A673 (cell line): Measurements from ENCODE around the gene CMIP. TPM values are rescaled to one million over a fixed set of nuclear protein-coding genes. Genes with fewer than 3 reads are reported as not detected.

Experiments used
- BruUV-seq: library from RNA; stranded (reverse); fragments of 400-500 nt; replicated peaks from 2 replicates; lab custom pipeline; 2021; lab: Mats Ljungman, UMichigan
- CTCF ChIA-PET: fragments of 300-600 bp; sonication (Branson Sonifier 250); formaldehyde crosslinking; loops from one replicate; lab custom pipeline; 2022; ENCODE audit warnings: antibody characterized with exemption; lab: Charles Lee
- POLR2A ChIA-PET: fragments of 300-600 bp; sonication (Branson Sonifier 250); formaldehyde crosslinking; loops from one replicate; lab custom pipeline; 2022; ENCODE audit warnings: antibody characterized with exemption; ENCODE audit not compliant: low non-redundant PET; lab: Charles Lee
- DNase-seq: peaks from one replicate; pipeline ENCODE4 v3.0.0-alpha.2; 2015; ENCODE audit warnings: low spot score
- H3K27ac ChIP-seq: fragments of 200-600 bp; sonication (generic); 2 replicates; pipeline ENCODE4 v1.5.1; 2016; ENCODE audit warnings: mixed run types, low read depth, mild to moderate bottlenecking, mixed read lengths, antibody characterized with exemption, low read length; ENCODE audit not compliant: poor library complexity, severe bottlenecking
- H3K27me3 ChIP-seq: fragments of 200-600 bp; sonication (generic); replicated peaks from 2 replicates; pipeline ENCODE4 v1.6.1; 2017; ENCODE audit warnings: mixed run types, low read depth, mild to moderate bottlenecking, mixed read lengths, antibody characterized with exemption, low read length; ENCODE audit not compliant: insufficient read depth, poor library complexity
- H3K36me3 ChIP-seq: fragments of 200-600 bp; sonication (generic); 2 replicates; pipeline ENCODE4 v1.6.1; 2016; ENCODE audit warnings: mixed run types, mild to moderate bottlenecking, mixed read lengths, antibody characterized with exemption, low read length; ENCODE audit not compliant: insufficient read depth, poor library complexity, severe bottlenecking
- H3K4me1 ChIP-seq: fragments of 200-600 bp; sonication (generic); 2 replicates; pipeline ENCODE4 v1.6.1; 2017; ENCODE audit warnings: mixed run types, mild to moderate bottlenecking, mixed read lengths, antibody characterized with exemption, low read length; ENCODE audit not compliant: insufficient read depth, poor library complexity, severe bottlenecking
- H3K4me3 ChIP-seq: fragments of 200-600 bp; sonication (generic); 2 replicates; pipeline ENCODE4 v1.5.1; 2016; ENCODE audit warnings: low read depth, mixed run types, mild to moderate bottlenecking, mixed read lengths, low read length; ENCODE audit not compliant: poor library complexity, severe bottlenecking
- H3K9me3 ChIP-seq: fragments of 200-600 bp; sonication (generic); 2 replicates; pipeline ENCODE4 v1.6.1; 2016; ENCODE audit warnings: mixed run types, low read depth, mild to moderate bottlenecking, mixed read lengths, antibody characterized with exemption, low read length; ENCODE audit not compliant: poor library complexity, severe bottlenecking
- EZH2 ChIP-seq: fragments of 200-600 bp; sonication (generic); IDR thresholded peaks from 2 replicates; pipeline ENCODE4 v1.6.1; 2017; ENCODE audit warnings: borderline replicate concordance, low read depth, mild to moderate bottlenecking, mixed read lengths, antibody characterized with exemption, low read length; ENCODE audit not compliant: poor library complexity, severe bottlenecking
- intact Hi-C: fragments of 100-400 bp; cut with micrococcal nuclease; formaldehyde crosslinking; loops from one replicate; pipeline ENCODE4 v1.10.0; 2022; ENCODE audit not compliant: unreplicated experiment
- total RNA-seq: library from RNA; stranded (reverse); gene quantifications from 2 replicates; pipeline ENCODE4 v1.2.3, GENCODE V29; 2021
- TF ChIP-seq, protein P1 (sequence below): fragments of 300-800, 200-600 bp; sonication (generic); conservative IDR thresholded peaks from 2 replicates; pipeline ENCODE4 v1.5.1; 2017; ENCODE audit warnings: low read depth, mild to moderate bottlenecking, antibody characterized with exemption, low read length, moderate library complexity, mixed read lengths

The CMIP gene
- total RNA-seq, 1 experiment from 2014 or later: 25.5 TPM

DNA sequence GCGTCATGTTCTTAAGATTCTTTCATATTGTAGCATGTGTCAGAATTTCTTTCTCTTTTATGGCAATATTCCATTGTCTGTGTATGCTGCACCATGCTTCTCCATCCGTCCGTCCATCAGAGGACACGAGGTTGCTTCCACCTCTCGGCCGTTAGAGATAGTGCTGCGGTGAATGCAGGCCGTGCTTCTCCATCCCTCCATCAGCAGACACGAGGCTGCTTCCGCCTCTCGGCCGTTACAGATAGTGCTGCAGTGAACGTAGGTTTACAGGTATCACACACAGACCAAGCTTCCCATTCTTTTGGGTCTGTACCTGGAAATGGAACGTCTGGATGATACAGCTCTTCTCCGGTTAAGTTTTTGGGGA lies 113.5 kb downstream of the CMIP start:
- no TSS peak for BruUV-seq
- H3K9me3 ChIP-seq: no peaks in the 10 kb centered on the region
- H3K27me3 ChIP-seq: no peaks in the 10 kb centered on the region
- H3K27ac ChIP-seq: no peak overlapping the region
- DNase-seq: no peak
- no peaks in the 10 kb centered on the region for H3K36me3 ChIP-seq
- ChIA-PET POLR2A (no interaction called here), CTCF (no interaction called here)
- no peaks in the 10 kb centered on the region for H3K4me1 ChIP-seq
- TF ChIP-seq EZH2: no peak
- TF ChIP-seq, protein P1, sequence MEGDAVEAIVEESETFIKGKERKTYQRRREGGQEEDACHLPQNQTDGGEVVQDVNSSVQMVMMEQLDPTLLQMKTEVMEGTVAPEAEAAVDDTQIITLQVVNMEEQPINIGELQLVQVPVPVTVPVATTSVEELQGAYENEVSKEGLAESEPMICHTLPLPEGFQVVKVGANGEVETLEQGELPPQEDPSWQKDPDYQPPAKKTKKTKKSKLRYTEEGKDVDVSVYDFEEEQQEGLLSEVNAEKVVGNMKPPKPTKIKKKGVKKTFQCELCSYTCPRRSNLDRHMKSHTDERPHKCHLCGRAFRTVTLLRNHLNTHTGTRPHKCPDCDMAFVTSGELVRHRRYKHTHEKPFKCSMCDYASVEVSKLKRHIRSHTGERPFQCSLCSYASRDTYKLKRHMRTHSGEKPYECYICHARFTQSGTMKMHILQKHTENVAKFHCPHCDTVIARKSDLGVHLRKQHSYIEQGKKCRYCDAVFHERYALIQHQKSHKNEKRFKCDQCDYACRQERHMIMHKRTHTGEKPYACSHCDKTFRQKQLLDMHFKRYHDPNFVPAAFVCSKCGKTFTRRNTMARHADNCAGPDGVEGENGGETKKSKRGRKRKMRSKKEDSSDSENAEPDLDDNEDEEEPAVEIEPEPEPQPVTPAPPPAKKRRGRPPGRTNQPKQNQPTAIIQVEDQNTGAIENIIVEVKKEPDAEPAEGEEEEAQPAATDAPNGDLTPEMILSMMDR: no peak
- no peak overlapping the region for H3K4me3 ChIP-seq
- intact Hi-C loops: no loop called here

- Histone ChIP-seq H3K9me3 (no peaks in the 10 kb centered on the region), H3K4me1 (no peaks in the 10 kb centered on the region), H3K27me3 (no peaks in the 10 kb centered on the region), H3K36me3 (no peaks in the 10 kb centered on the region), H3K4me3 (no peak overlapping the region), H3K27ac (no peak overlapping the region)
- no peak for TF ChIP-seq EZH2
- TF ChIP-seq, protein P1: no peak
- no TSS peak for BruUV-seq
- CTCF ChIA-PET: no interaction called here
- POLR2A ChIA-PET: no interaction called here
- no peak for DNase-seq
- intact Hi-C loops: no loop called here
Observed at GRCh38 chr16:81558444-81559175, 114.0 kb downstream of the CMIP start.

GRCh38 chr16:81560979-81561657 lies 116.5 kb downstream of the CMIP start:
- H3K27me3 ChIP-seq: no peaks in the 10 kb centered on the region
- no peak overlapping the region for H3K4me3 ChIP-seq
- DNase-seq: no peak
- H3K4me1 ChIP-seq: no peaks in the 10 kb centered on the region
- H3K27ac ChIP-seq: no peak overlapping the region
- H3K36me3 ChIP-seq: no peaks in the 10 kb centered on the region
- no TSS peak for BruUV-seq
- ChIA-PET CTCF (no interaction called here), POLR2A (no interaction called here)
- H3K9me3 ChIP-seq: no peaks in the 10 kb centered on the region
- TF ChIP-seq, protein P1: no peak
- no peak for TF ChIP-seq EZH2
- intact Hi-C loops: no loop called here
